ENCODE data around the gene MORC3.
"Not testable (repeated sequence)": the region's sequence is repeated elsewhere in the genome, so short reads cannot be mapped to it uniquely, and the experiment has no call there.

MORC3 gene

GRCh38 chr21:36325373-36326010 is 5.5 kb downstream of the MORC3 start:
- no peak for DNase-seq

- DNase-seq: no peak
Measured at GRCh38 chr21:36330904-36331303, 10.9 kb downstream of the MORC3 start.

GRCh38 chr21:36337099-36337509 is 17.1 kb downstream of the MORC3 start:
- DNase-seq: no peak

DNA sequence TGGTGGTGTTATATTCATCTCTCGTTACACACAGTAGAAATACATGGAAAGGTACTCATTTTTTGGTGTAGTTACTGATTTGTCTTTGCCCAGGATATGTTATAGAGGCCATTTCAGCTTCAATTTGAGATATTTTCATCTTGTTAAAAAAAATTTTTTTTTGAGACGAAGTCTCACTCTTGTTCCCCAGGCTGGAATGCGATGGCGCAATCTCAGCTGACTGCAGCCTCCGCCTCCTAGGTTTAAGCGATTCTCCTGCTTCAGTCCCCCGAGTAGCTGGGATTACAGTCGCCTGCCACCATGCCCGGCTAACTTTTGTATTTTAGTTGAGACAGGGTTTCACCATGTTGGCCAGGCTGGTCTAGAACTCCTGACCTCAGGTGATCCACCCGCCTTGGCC is 19.0 kb downstream of the MORC3 start:
- DNase-seq: no peak

DNA sequence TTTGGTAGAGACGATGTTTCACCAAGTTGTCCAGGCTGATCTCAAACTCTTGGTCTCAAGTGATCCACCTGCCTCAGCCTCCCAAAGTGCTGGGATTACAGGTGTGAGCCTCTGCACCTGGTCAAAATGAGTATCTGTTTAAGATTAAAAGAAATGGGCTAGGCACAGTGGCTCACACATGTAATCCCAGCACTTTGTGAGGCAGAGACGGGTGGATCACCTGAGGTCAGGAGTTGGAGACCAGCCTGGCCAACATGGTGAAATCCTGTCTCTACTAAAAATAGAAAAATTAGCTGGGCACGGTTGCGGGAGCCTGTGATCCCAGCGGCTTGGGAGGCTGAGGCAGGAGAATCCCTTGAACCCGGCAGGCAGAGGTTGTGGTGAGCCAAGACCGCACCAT is 22.6 kb downstream of the MORC3 start:
- DNase-seq: not testable (repeated sequence)

- DNase-seq: no peak
Measured at GRCh38 chr21:36344931-36345330, 24.9 kb downstream of the MORC3 start.

GRCh38 chr21:36347278-36347961 is 27.4 kb downstream of the MORC3 start:
- no peak for DNase-seq

DNA sequence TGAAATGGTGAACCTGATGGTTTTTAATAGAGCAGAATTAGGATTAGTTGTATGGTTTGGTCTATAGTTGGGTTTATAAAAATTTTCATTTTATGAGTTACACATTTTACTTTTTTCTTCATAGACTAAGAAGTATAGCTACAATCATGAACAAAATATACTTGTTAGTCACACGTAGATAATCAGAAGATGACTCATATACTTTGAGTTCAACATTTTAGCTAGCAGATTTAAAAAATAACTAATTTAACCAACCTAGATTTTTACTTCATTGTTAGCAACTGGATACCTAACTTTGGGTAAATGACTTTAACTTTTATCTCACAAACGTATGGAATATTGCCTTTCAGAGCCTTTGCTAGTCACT is 27.9 kb downstream of the MORC3 start:
- DNase-seq: no peak

- no peak for DNase-seq
Measured at GRCh38 chr21:36349315-36349714, 29.3 kb downstream of the MORC3 start.

GRCh38 chr21:36350282-36350910 is 30.4 kb downstream of the MORC3 start:
- DNase-seq: no peak

DNA sequence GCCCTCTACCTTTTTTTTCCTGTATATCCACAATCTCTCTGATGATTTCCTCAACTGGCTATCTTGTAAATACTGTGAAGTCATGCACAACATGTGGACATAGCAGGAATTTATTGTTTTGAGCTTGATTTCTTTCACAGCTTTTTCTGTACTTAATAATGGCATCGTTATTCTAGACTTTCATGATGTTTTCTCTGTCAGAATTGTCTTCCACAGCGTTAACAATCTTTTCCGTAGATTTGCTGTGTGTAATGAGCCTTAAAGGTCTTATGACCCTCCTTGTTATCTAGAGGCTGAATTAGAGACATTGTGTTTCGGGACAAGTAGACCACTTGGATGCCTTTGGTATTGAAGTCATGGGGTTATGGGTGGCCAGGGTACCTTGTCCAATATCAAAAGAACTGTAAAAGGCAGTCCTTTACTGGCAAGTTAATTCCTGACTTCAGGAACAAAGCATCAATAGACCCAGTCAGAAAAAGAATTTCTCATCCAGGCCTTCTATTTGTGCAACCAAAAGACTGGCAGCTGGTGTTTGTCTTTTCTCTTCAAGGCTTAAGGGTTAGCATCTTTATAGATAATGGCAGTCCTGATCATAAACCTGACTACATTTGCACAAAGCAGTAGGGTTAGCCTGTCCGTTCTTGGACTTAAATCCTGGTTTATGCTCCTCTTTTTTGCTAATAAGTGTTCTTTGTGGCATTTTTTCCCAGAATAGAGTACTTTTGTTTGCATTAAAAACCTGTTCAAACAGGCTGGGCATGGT is 35.1 kb downstream of the MORC3 start:
- no peak for DNase-seq

DNA sequence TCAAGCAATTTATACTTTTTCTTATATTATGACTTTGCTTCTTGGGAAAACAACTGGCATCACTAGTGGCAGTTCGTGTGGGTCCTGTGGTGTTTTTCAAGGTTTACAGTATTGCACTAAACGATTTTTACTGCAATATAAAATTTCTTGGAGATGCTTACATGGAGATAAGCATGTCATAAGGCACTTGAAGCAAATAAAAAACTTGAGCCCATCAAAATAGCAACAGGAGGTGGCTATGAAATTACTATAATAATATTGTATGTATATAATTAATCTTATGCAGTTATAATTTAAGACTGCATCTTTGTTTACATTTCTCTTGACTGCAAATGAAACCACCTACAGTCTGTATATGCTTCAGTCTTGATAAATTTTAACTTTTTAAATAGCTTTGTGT is 35.9 kb downstream of the MORC3 start:
- no peak for DNase-seq

DNA sequence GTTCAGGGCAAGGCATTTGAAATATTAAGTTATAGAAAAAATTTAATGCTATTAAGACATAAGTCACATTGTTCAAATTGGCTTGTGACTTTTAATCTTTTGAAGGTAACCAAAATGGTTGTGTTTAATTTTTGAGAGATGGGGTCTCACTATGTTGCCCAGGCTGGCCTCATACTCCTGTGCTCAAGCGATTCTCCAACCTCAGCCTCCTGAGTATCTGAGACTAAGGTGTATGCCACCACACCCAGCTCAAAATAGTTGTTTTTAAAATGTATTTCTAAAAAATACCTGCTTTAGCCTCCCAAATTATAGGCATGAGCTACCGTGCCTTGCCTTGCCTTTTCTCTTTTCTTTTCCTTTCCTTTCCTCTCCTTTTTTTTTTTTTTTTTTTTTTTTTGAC is 39.2 kb downstream of the MORC3 start:
- DNase-seq: no peak

- no peak for DNase-seq
Measured at GRCh38 chr21:36369064-36369685, 49.2 kb downstream of the MORC3 start.

DNA sequence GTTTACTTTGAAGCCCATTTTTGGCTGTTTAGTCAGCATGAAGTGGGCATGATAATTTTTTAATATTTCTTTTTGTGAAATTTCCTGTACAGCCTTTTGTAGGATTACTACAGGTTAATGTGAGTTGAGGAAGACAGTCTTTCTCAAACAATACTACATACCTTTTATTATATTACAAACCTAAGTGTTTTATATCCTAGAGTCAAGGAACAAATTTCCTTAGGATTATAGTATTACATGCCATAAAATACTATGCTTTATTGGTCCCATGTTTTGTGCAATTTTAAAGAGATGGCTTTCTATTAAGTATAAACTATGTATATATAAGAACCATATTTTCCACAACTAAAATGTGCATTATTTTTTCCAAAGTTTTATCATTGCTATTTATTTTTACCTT is 56.0 kb downstream of the MORC3 start:
- DNase-seq: no peak

DNA sequence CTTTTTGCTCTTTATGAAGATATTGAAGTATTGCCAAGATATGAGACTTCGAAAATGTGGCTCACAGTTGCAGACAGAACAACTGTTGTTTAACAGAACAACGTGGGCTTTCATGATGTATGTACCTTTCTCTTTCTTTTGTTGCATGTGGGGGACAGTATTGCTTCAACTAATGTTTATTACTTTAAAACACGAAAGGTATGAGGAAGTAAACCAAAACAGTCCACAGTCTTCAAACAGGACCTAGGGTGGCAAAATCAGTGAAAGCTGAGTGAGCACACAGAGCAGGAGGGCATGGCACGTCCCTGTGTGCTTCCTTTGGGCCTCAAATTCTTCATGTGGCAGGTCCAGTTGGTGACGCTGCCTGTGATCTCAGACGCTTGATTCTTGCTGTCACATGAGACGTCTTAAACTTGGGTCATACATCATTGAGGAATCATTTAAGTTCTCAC is 57.4 kb downstream of the MORC3 start:
- no peak for DNase-seq

DNA sequence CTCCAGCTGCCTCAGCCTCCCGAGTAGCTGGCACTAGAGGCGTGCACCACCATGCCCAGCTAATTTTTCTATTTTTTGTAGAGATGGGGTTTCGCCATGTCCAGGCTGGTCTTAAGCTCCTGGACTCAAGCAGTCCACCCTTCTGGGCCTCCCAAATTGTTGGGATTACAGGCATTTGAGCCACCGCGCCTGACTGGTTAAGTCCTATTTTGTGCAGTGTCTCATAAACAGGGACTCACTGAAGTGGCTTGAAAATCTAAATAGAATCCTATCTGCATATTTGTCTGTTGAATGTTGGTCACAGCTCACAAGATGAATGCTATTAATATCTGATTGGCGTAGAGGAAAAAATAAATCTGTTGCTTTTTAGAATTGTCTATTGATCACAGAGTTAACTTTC is 59.3 kb downstream of the MORC3 start:
- DNase-seq: no peak

DNA sequence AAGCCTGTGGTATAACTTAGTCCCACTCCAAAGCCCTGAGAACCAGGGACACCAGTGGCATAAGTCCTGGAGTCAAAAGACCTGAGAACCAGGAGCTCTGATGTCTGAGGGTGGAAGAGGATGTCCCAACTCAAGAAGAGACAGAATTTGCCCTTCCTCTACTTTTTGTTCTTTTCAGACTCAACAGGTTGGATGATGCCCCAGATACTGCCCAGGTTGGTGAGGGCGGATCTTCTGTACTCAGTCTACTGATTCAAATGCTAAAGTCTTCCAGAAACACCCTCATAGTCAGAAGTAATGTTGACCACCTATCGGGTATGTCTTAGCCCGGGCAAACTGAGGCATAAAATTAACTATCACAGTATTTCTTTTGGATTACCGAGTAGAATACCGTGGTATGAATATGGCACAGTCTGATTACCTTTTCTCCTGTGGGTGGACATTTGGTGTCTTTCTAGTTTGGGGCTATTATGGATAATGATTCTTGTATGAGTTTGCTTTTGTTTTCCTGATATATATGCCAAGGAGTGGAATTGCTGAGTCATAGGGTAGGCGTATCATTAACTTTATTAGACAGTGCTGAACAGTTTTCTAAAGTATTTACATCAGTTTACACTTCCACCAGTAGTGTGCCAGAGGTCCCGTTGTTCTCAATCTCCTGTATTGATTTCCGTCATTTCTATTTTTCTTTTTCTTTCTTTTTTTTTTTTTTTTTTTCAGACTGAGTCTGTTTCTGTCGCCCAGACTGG is 62.0 kb downstream of the MORC3 start:
- no peak for DNase-seq

GRCh38 chr21:36382722-36383121 is 62.7 kb downstream of the MORC3 start:
- not testable (repeated sequence) for DNase-seq

GRCh38 chr21:36384885-36385232 is 64.9 kb downstream of the MORC3 start:
- DNase-seq: no peak

GRCh38 chr21:36385233-36386030 is 65.4 kb downstream of the MORC3 start, which contains the start of gene CHAF1B:
TSS of gene CHAF1B (plus strand) at chr21:36385392. CDS start at chr21:36386137, 745 bp downstream.
- peak; percentile 82 for DNase-seq
